Left colon (tissue), 2 donors: ENCODE results near the gene HHIPL1. TPM values are rescaled to one million over a fixed set of nuclear protein-coding genes. Genes with fewer than 3 reads are reported as not detected.

Experiments used
- total RNA-seq, 2 donors: library from RNA; stranded (reverse); fragmentation: NEBNext Ultra II Directional; extraction: Animal tissue kit (Norgen Biotek cat#: 25700); gene quantifications; one replicate each; pipeline ENCODE4 v1.2.1, GENCODE V29; 2021
- donor health status: DM: no; HTN: no; CAD: no.
- donor health status: DM: yes; HTN: yes; CAD: no.

Gene HHIPL1
- total RNA-seq, 2 donors from 2014 or later = 0.31 to 1.0 TPM

Other genes with a start within 250 kb of the HHIPL1 start
- gene SETD3, start 164.3 kb upstream of the HHIPL1 start, total RNA-seq = 10 to 100 TPM; 61.5 to 66.8 TPM
- gene CCNK, start 163.7 kb upstream of the HHIPL1 start, total RNA-seq = 10 to 100 TPM; 53.2 to 58.5 TPM
- 10 to 100 TPM; 66.3 to 68.1 TPM for gene CCDC85C, start 40.9 kb upstream of the HHIPL1 start, total RNA-seq
- under 1 TPM; 0.09 to 0.45 TPM for gene CYP46A1, start 39.2 kb downstream of the HHIPL1 start, total RNA-seq
- gene EML1, start 148.3 kb downstream of the HHIPL1 start, total RNA-seq = 10 to 100 TPM in 1 of 2 donors, 1 to 10 TPM in 1; 3.8 to 14.5 TPM